IPS DF 4.7 (cell line): ENCODE results near the gene TTC29.
"Not testable (repeated sequence)": the region's sequence is repeated elsewhere in the genome, so short reads cannot be mapped to it uniquely, and the experiment has no call there.

Experiments
- DNase-seq: peaks from one replicate; pipeline ENCODE4 v3.0.0-alpha.2; 2013; ENCODE audit warnings: low spot score; ENCODE audit errors: extremely low read depth

The TTC29 gene

GRCh38 chr4:146857298-146857697 is 88.4 kb downstream of the TTC29 start:
- no peak for DNase-seq

GRCh38 chr4:146855761-146856160 is 89.9 kb downstream of the TTC29 start:
- DNase-seq = no peak

GRCh38 chr4:146852360-146852759 is 93.3 kb downstream of the TTC29 start:
- no peak for DNase-seq

DNA sequence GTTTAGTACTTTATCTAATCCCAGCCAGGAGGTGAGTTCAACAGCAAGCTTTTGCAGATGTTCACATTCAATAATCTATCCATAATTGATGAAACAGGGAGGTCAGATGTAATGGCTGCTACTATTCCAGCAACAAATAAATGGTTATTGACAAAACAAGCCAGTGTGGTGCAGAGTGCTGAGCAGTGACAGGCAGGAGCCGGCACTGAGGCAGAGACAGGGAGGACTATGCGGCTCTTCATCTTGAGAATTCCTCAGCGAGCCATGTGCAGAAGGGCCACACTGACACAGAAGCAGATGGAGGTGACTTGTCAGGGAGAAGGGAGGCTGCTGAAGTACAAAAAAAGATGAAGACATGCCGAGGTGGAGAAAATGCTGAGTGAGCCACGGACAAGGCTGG is 98.3 kb downstream of the TTC29 start:
- no peak for DNase-seq

GRCh38 chr4:146846882-146847281 is 98.8 kb downstream of the TTC29 start:
- DNase-seq = no peak

GRCh38 chr4:146844761-146845160 is 100.9 kb downstream of the TTC29 start:
- no peak for DNase-seq

GRCh38 chr4:146842876-146843275 is 102.8 kb downstream of the TTC29 start:
- DNase-seq = no peak

DNA sequence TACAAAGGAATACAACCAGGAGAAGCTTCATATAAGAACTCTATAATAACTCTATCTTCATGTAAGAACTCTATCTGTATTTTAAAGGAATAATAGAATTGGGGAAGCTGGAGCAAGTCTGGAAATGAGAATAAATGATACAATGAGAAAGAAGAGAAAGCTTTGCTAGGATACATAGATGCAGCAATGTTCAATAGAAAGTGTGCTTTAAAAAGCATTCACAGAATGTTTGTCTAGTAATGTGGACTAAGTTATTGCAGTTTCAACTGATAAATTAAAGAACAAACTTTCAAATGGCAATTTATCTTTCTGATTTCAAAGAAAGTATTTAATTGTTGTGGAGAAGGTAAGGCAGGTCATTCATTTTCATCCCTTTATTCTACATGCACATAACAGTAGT is 104.9 kb downstream of the TTC29 start:
- no peak for DNase-seq

DNA sequence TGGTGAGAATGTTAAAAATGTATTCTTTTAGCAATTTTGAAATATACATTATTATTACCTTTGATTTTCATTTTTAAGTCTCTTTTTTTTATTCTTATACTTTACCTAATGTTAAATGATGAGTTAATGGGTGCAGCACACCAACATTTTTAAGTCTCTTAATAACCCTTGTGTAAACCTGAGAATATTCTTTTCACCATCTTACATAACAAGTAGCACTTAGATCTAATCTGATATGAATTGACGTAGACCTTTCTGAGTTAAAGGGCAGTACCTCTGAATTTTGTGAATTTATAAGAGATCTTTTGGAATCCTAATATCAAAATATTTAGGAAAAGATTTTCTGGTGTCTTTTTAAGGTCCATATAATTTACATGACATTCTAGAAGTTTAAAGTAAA is 110.6 kb downstream of the TTC29 start:
- DNase-seq = no peak

- DNase-seq = no peak
Measured at GRCh38 chr4:146834263-146835034, 111.2 kb downstream of the TTC29 start.

GRCh38 chr4:146833530-146833929 is 112.1 kb downstream of the TTC29 start:
- DNase-seq = no peak

GRCh38 chr4:146822980-146823379 is 122.7 kb downstream of the TTC29 start:
- DNase-seq = not testable (repeated sequence)

- no peak for DNase-seq
Measured at GRCh38 chr4:146814750-146815149, 130.9 kb downstream of the TTC29 start.

DNA sequence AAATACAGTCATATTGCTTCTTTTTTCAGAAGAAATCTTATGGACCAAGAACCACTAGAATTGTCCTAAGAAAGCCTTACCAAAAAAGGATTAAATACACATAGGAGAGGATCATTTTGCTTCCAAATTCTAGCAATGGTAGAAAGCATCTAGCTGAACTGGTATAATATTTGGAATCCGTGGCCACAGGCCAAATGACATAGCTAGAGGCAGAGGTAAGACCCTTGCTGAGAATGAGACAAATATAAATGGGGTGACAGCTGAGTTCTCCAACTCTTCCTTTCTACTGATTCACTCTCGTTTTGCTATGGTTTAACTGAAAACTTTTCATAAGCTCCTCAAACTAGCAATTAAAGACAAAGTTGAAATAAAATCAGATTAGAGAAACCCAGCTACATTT is 150.0 kb downstream of the TTC29 start:
- DNase-seq = no peak

GRCh38 chr4:146793727-146794126 is 151.9 kb downstream of the TTC29 start:
- no peak for DNase-seq

GRCh38 chr4:146791439-146791838 is 154.2 kb downstream of the TTC29 start:
- no peak for DNase-seq

- DNase-seq = no peak
Measured at GRCh38 chr4:146790515-146790914, 155.1 kb downstream of the TTC29 start.

- DNase-seq = no peak
Measured at GRCh38 chr4:146787731-146788130, 157.9 kb downstream of the TTC29 start.

DNA sequence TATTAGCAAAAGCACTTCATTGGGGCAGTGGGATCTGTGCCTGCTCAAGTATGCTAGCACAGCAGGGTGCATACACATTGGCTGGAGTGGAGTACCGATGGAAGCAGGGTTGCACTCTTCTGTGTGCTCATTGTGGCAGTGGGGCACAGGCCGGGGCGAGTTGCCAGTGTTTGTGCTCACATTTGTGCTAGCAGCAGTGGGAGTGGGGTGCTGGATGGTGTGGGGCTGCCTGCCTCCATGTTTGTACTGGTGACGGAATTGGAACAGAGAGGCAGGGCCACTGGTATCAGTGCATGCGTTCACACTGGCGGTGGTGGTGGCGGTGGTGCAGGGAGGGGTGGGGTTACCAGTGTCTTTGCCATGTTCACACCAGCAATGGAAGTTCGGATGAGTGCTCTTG is 169.0 kb downstream of the TTC29 start:
- DNase-seq = no peak

DNA sequence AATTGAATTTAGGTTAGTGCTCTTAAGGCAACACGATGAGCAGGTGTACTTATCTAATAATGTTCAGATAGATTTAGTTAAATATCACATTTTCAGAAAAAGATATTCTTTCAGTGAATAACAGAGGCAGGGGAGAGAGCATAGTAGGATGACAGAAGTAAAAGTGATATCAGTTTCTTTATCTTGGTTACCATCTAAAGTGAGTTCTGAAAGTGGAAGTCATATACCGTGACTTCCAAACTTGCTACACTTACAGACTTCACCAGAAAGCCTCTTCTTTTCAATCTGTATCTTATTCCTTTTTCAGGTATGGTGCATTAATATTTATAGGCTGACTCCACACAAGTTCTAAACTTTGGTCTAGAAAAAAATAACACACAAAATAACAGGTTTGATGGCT is 182.1 kb downstream of the TTC29 start:
- DNase-seq = no peak

DNA sequence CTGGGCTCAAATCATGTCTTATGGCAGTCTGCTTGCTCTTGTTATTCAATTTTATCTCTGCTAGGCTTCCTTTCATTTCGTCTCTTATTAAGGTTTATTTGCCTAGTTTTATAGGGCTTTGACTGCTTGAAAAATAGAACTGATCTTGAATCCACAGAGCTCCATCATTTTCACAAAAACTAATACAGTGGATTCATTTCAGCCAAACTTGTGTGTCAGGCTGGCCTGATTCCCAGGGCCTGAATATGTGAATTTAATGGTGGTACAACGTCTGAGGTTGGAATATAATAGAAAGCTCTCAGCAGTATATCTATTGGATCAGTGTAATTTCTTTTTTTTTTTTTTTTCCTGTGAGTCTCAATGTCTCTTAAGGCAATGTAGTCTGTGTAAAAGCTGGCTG is 183.6 kb downstream of the TTC29 start:
- DNase-seq = no peak

GRCh38 chr4:146742416-146742815 is 203.2 kb downstream of the TTC29 start:
- DNase-seq = no peak

DNA sequence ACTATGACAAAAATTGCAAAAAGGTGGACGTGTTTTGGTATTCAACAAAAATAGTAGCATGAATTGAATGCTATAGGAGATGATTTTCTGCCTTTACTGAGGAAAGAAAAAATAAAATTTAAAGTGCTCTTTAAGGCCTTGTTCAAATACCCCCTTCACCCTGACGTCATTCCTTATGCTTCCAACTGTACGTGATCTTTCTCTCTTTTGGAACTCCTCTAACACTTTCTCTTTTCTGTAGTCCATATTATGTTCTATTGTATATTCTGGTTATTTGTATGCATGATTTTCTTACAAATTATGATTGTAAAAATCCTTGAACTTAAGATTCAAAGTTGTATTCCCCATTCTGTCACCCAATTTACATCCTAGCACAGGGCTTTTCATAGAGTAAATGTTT is 206.5 kb downstream of the TTC29 start:
- DNase-seq = no peak

DNA sequence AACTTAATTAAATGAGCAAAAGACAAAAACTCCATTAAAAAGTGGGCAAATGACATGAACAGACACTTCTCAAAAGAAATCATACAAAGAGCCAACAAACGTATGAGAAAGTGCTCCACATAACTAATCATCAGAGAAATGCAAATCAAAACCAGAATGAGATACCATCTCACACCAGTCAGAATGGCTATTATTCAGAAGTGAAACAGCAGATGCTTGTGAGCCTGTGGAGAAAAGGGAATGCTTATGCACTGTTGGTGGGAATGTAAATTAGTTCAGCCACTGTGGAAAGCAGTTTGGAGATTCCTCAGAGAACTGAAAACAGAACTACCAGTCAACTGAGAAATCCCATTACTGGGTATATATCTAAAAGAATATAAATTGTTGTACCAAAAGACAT is 222.1 kb downstream of the TTC29 start:
- not testable (repeated sequence) for DNase-seq
